H1 (cell line): ENCODE data around the gene CCL25.

Source experiments
- BACH1 ChIP-seq: IDR thresholded peaks from 2 replicates; pipeline ENCODE4 v1.6.1; 2012; ENCODE audit warnings: low read length, improper control_type of control experiment
- CHD2 ChIP-seq: IDR thresholded peaks from 2 replicates; pipeline ENCODE4 v1.6.1; 2012; ENCODE audit warnings: low read length, improper control_type of control experiment
- CREB1 ChIP-seq: IDR thresholded peaks from 2 replicates; pipeline ENCODE4 v1.6.1; 2012; ENCODE audit warnings: inconsistent platforms
- EGR1 ChIP-seq: IDR thresholded peaks from 2 replicates; pipeline ENCODE4 v1.6.1; 2011; ENCODE audit warnings: low read depth, low read length, borderline replicate concordance
- GABPA ChIP-seq: IDR thresholded peaks from 2 replicates; pipeline ENCODE4 v1.6.1; 2011; ENCODE audit warnings: mild to moderate bottlenecking, low read length, moderate library complexity, borderline replicate concordance; ENCODE audit not compliant: insufficient read depth
- JUND ChIP-seq: IDR thresholded peaks from 2 replicates; pipeline ENCODE4 v1.6.1; 2011; ENCODE audit warnings: mild to moderate bottlenecking, improper control_type of control experiment, low read length
- MAFK ChIP-seq: IDR thresholded peaks from 2 replicates; pipeline ENCODE4 v1.6.1; 2012; ENCODE audit warnings: low read depth, mild to moderate bottlenecking, improper control_type of control experiment, low read length
- POLR2A ChIP-seq, 2 experiments: IDR thresholded peaks; 1 replicate in 1 of 2; 2 replicates in 1 of 2; pipeline ENCODE4 v1.6.1; 2011; ENCODE audit warnings: low read depth in 2 of 2, low read length in 2 of 2, mild to moderate bottlenecking in 2 of 2; ENCODE audit errors: control extremely low read depth in 1 of 2
- POLR2AphosphoS5 ChIP-seq: IDR thresholded peaks from 2 replicates; pipeline ENCODE4 v1.6.1; 2011; ENCODE audit warnings: low read depth, low read length
- RBBP5 ChIP-seq: IDR thresholded peaks from 2 replicates; pipeline ENCODE4 v1.7.1; 2012; ENCODE audit warnings: low read depth, mild to moderate bottlenecking, inconsistent platforms, low read length, moderate library complexity, borderline replicate concordance
- SP1 ChIP-seq: IDR thresholded peaks from 2 replicates; pipeline ENCODE4 v1.6.1; 2011; ENCODE audit warnings: low read depth, low read length
- SP4 ChIP-seq: IDR thresholded peaks from 2 replicates; pipeline ENCODE4 v1.6.1; 2012; ENCODE audit warnings: low read length, inconsistent platforms
- ZNF274 ChIP-seq: IDR thresholded peaks from 2 replicates; pipeline ENCODE4 v1.7.0; 2012; ENCODE audit warnings: low read length, borderline replicate concordance; ENCODE audit errors: extremely low read depth
- TF ChIP-seq, protein P1 (sequence below), 3 experiments: IDR thresholded peaks; 1 replicate in 2 of 3; 2 replicates in 1 of 3; pipeline versions ENCODE4 v1.5.1 to v1.6.1; 2011; ENCODE audit warnings: low read length in 3 of 3, mild to moderate bottlenecking in 3 of 3, inconsistent platforms in 2 of 3, low read depth in 1 of 3, moderate library complexity in 1 of 3; ENCODE audit not compliant: insufficient read depth in 1 of 3; ENCODE audit errors: control extremely low read depth in 1 of 3

DNA sequence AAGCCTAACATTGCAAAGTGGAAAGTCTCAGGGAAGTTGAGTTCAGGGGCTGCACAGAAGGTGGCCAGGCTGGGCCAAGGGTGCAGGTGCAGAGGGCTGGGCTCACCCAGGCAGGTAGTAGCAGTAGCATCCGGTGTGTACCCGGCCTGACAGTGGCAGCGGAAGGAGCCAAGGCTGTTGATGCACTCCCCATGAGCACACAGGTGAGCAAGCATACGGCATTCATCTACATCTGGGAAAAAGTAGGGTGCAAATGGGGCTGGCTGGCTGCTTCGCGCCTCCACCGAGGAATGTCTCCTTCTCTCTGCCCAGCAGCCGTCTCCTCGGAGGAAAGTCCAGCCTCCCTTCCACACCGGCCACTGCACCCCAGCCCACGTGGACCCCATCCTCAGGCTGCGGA, 30.6 kb downstream of the CCL25 start:
- TF ChIP-seq BACH1: no peak
- TF ChIP-seq CHD2: no peak
- no peak for TF ChIP-seq GABPA
- no peak for TF ChIP-seq JUND
- TF ChIP-seq ZNF274: no peak
- TF ChIP-seq, protein P1, sequence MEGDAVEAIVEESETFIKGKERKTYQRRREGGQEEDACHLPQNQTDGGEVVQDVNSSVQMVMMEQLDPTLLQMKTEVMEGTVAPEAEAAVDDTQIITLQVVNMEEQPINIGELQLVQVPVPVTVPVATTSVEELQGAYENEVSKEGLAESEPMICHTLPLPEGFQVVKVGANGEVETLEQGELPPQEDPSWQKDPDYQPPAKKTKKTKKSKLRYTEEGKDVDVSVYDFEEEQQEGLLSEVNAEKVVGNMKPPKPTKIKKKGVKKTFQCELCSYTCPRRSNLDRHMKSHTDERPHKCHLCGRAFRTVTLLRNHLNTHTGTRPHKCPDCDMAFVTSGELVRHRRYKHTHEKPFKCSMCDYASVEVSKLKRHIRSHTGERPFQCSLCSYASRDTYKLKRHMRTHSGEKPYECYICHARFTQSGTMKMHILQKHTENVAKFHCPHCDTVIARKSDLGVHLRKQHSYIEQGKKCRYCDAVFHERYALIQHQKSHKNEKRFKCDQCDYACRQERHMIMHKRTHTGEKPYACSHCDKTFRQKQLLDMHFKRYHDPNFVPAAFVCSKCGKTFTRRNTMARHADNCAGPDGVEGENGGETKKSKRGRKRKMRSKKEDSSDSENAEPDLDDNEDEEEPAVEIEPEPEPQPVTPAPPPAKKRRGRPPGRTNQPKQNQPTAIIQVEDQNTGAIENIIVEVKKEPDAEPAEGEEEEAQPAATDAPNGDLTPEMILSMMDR (IDR thresholded peaks at IDR 0.05; ENCODE audit: control extremely low read depth in 1 of 3, insufficient read depth in 1 of 3, low read depth in 1 of 3, low read length in 3 of 3): no peak
- TF ChIP-seq EGR1: no peak
- TF ChIP-seq SP1: no peak
- TF ChIP-seq MAFK: no peak
- no peak for TF ChIP-seq POLR2A (IDR thresholded peaks at IDR 0.05; ENCODE audit: control extremely low read depth in 1 of 2, low read depth in 2 of 2, low read length in 2 of 2)
- no peak for TF ChIP-seq CREB1
- TF ChIP-seq SP4: no peak
- TF ChIP-seq POLR2AphosphoS5: no peak
- no peak for TF ChIP-seq RBBP5
